Activated CD4-positive, CD25-positive, alpha-beta regulatory T cell (primary cell): ENCODE results near the gene ZDHHC14.

ENCODE experiments used
- DNase-seq, 4 experiments: peaks; one replicate each; lab custom pipeline; 2025; lab: John Stamatoyannopoulos, UW

The ZDHHC14 gene

DNA sequence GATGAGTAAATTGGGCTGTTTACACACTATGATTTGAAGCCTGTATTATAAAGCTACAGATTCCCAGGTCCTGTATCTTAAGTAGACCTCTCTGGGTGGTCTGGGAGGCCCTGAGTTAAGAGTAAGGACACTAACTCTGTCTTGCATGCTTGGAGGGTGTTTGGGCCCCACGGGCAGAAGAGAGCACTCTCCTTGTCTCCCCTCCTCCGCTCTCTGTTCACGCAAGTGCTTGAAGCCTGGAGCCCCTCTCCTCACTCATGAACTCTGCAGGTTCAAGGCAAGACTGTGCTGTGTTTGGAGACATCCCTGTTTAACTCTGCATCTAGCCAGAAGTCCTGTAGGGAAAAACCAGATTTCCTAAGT is 154.0 kb downstream of the ZDHHC14 start:
- no peak for DNase-seq

DNA sequence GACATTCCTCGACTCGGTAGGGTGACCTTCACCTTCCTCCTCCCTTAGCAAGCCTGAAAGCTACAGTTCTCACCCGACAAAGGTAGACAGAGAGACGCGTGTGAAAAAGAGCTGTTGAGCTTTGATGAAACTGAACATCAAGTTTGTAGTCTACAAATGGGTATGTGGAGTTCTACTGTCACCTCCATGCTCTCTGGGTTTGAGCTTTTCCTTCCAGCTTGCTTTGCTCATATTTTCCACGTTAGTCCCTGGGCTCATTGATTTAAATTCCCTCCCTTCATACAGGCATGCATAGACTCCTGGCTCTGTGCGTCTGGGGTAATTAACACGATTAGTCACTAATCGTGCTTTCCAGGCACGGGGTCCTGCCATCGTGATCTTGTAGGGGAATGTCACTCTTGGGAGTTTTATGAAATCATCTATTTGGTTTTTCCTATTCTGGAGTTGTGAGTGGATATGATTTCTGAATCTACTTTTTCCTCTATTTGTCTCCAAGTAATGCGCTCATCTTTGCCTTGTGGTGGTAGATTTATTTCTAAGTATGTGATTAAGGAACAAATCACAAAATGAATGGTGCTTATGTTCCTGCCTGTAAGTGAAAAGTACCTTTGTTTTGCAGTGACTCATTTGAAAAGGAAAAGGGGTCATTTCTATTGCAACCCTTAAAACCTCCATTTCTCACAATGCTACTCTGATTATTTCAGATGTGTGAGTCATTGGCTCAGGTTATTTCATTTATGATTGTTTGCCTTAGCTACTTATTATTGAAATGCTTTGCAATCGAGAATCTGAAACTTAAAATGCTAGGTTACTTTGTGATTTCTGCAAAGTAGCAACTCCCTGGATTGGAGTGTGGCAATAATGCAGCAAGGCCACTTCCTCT is 154.6 kb downstream of the ZDHHC14 start:
- DNase-seq, result no peak

DNA sequence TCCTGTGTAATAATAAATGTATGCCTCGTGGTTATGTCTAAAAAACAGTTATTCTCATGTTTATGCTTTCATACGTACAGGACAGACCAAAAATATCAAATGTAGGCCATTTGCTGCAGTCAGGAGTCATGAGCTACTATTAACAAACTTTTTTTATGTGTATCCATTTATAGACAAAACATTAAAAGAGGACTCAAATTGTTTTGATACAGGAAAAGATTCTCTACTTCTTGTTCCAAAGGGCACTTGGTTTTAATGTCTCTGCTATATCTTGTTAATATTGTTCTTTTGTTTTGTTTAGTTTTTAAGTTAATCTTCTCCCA is 155.2 kb downstream of the ZDHHC14 start:
- DNase-seq, result no peak

DNA sequence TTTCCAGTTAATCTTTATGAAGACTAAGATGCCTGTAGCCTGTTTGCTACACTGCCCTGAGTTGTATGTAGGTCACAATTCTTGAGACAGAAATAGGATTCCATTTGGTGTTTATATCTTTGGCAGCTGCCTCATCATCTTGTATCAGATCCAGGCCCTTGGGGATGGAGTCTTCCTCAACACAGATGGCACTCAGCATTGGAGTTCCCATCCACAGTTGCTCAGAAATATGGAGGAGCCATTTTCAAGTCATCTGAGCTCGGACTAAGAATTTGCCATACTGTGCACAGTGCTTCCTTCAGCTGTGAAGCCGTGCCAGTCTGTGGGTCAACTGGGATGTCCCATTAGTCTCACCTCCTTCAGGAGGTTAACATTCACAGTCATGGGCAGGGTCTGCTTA is 156.6 kb downstream of the ZDHHC14 start:
- no peak for DNase-seq

DNA sequence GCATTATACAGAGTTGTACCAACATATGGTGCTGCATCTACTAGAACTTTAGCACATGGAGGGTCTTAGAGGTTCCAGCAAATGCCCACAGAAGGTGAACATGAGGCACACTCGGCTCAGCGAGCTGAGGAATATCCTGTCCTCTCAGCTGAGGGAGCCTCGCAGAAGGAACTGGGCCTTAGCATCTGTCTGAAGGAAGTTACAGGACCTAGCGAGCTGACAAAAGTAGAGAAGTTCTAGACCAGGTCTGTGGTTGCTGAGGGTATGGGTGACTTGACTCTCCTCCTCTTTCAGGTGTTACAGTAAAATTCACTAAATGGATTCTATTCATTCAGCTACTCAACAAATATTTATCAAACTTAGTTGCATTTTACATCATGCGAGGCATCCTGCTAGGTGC is 157.2 kb downstream of the ZDHHC14 start:
- DNase-seq, result no peak

DNA sequence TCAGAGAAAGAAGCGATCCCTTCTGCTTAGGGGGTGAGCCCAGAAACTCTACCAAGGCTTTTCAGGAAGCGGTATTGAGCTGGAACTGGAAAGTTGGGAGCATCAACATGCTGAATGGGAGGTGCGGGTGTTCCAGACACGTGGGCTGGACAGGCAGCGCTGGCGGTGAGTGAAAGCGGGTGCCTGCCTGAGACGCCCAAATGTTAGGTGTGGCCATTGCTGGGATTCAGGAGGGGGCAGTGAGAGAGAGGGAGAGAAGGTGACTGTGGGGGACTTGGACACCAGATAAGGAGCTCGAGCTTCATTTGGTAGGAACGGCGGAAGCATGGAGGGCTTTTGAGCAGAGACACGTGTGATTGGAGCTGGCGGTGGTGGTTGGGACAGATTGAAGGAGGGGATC is 157.7 kb downstream of the ZDHHC14 start:
- no peak for DNase-seq

DNA sequence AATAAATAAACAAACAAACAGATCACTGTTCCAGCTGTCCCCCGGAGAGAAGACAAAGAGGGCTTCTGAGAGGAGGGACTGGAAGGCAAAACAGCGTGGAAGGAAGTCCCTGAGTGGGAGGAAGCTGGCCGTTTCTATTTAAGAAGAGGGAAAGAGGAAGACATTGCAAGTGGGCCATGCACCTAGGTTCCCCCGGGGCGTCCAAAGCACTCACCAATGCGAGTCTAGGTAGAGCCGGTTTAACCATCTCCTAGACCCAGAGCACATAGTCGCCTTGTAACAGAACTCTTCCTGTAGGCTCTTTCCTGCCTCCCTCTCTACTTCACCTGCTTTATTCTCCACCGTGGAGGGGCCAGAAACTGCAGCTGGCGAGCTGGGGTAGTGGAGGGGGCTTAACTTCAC is 158.4 kb downstream of the ZDHHC14 start:
- no peak for DNase-seq

DNA sequence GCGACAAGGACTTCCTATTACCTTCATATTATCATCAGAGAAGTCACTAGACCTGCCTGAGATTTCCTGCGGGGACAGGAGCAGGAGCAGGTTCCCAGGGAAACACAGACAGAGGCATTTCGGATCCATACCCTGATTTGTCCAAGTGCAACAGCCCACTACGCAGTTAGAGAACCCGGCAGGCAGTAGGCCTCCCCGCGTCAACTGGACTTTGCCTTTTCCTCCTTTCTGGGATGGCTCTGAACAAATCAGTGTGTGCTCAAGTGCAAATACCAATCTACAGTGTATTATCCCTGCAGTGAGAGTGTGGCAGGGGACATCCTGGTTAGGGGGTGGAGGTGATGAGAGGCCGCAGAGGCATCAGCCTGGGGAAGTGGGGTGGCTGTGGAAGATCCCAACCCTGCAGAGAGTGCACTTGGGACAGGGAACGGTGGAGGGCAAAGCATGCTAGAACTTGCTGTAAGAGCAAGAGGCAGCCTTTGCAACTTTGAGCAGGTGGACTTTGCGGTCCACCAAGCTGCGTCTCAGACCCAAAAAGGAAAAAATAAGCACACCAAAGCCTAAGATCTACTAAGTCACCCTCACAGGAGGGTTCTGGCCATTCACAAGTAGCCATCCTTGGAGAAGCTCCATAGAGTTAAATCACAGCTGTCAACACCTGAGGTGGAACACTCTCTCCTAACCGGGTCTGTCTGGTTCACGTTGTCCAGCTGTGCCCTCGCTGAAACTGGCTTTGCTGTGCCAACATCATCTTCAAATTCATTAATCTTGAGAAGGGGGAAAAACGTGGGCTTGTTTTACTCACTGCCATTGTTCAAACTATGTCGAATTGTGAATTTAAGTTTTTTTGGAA is 159.1 kb downstream of the ZDHHC14 start:
- DNase-seq, result no peak

DNA sequence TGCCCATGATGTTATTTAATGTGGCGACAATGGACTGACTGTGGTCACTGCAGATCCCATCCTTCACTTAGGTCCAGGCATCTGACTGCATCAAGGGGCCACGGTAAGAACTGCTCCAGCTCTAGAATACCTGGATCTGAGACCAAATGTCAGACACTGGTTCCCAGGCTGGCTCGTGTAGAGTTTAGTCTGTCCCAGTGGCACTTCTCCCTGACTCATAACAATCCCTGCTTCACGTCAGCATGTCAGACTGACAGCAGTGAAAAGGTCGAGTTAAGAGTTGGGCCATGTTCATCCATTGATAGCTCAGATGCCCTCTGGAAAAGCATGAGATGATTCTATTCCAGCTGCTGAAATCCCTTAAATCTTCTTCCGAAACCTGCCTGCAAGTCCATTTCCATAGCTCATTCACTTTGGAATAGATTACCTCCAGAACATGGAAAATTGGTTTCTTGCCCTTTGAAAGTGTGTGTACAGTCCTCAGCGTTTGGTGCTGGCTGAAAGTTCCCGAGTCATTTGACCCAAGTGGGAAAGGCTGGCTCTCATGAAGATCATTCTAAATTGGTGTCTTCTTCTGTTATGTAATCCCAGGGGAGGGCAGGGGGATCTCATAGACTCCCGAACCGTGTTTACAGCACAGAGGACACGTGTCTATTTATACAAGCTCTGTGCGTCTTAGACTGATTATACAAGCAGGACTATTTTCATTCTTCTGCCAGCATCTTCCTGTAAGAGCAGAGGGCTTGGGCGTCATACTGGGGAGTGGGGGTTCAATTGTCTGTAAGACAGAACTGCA is 160.8 kb downstream of the ZDHHC14 start:
- no peak for DNase-seq

DNA sequence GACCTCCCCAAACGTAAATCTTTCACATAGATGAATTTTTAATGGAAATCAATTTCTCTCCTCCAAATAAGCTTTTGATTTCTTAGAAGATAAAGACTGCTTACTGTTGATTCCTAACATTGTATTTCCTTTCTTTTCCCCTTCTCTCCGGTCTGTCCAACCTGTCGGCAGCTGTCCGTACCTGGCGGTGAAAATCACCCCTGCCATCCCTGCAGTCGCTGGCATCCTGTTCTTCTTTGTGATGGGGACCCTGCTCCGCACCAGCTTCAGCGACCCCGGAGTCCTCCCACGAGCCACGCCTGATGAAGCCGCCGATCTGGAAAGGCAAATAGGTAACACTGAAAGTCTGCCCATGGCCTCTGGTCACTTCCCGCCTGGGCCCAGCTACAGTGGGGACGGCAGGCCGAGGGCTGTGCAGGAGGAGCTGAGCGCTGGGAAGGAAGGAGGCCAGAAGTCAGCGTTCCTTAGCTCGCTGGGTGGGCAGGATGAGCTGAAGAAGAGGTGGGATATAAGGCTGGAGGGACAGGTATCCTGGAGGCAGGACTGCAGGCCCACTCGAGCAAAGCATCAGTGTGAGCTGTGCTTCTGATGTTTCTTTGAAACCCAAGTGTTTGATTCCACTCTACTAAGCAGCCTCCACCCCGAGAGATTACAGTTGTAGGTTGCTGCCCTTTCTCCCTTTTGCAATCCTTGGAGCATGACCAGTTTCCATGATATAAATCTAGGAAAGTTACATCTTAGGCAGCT is 161.6 kb downstream of the ZDHHC14 start:
- no peak for DNase-seq

DNA sequence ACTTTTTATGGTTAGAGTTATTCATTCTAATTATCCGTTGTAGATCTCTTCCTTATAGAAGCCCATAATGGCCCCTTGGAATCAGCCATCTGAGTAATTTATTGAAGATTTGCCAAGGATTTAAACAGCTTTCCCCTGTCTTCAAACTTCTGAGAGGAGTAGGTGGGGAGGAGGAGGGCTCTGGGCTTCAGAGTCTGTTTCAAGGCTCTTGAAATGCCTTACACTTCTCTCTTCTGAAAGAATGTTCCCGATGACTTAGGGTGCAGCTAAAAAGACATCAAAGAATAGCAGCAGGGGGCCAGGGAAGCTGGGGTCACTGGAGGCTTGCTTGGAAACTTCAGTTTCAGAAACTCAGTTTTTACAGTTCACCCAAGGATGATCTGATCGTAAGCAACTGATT is 165.3 kb downstream of the ZDHHC14 start:
- no peak for DNase-seq

DNA sequence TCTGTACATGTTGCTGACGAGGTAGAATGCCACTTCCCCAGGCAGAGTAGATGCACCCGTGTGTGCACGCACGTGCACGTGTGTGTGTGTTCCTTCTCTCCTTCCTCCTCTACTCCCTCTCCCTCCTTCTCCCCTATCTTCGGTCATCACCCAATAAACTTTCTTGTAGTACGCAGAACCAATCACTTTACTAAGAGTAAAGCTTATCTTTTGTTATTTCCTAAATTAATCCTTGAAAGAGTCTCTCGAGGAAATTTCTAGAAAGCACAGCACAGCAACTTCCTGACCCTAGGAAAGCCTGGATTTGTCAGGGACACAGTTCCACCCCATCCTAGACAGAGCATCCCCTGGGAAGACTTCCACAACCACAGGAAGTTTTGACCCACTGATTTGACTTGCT is 166.1 kb downstream of the ZDHHC14 start:
- no peak for DNase-seq

DNA sequence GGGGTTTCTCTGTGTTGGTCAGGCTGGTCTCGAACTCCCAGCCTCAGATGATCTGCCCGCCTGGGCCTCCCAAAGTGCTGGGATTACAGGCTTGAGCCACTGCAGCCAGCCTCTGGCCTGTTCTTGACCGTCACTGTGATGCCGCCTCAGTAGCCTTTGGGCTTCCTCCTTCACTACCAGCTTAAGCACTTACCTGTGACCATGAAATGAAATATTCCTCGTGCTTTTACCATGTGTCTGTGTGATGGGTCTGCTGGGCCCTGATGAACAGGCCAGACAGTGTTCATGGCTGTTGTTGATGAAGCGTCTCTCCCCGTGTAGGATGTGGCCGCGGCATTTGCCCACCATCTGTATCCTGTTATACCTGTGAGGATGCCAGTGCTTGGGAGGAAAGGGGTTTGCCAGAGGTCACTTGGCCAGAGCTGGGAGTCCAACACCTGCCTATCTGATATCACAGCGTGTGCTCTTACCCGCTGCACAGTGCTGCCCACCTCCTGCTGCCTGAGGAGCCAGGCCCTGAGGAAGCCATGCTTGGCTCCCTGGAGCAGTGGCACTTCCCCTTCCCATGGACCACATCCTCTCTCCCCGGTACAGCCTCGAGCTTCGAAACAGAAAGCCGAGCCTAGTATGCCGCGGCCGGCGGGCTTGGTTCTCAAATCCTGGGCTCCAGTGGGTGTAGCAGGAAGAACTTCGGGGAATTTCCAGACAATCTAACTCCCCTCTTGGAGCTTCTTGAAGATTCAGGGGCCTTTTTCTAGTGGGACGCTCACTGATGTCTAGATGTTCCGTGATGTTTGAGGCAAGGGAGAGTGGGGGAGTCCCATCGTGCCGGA is 167.9 kb downstream of the ZDHHC14 start:
- DNase-seq, result no peak

DNA sequence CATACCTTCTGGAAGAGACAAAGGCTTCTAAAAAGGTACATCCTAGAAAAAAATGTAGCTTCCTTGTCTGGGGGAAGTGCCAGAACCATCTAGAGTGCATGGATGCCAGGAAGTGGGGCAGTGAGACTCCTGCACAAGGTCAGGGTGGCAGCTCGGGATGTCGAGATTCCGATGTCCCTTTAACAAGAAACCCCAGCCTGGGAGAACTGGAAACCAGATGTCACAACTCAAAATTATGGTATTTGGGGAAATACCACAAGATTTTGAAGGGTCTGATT is 168.4 kb downstream of the ZDHHC14 start:
- no peak for DNase-seq

DNA sequence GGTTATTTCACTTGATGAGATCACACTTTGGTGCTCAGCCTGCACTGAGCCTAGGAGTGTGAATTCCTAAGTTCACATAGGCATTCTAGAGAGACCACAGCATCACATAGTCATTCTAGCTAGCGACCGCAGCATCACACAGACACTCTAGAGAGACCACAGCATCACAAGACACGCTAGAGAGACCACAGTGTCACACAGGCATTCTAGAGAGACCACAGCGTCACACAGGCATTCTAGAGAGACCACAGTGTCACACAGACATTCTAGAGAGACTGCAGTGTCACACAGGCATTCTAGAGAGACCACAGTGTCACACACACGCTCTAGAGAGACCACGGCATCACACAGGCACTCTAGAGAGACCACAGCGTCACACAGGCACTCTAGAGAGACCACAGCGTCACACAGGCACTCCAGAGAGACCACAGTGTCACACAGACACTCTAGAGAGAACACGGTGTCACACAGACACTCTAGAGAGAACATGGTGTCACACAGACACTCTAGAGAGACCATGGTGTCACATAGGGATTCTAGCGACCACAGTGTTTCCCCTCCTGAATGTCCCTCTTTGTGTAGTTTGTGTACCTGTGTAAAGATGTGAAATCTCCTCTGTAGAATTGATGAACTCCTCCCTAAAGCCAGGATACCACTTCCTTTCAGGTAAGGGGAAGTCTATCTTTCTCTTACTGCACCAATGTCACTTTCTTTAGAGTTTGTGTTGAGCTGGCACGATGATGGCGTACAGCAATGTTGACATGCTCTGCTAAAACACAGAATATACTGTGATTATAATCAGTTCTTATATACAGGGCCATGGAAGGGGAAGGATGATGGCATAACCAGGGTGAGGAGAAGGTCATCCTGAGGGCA is 169.4 kb downstream of the ZDHHC14 start:
- no peak for DNase-seq

DNA sequence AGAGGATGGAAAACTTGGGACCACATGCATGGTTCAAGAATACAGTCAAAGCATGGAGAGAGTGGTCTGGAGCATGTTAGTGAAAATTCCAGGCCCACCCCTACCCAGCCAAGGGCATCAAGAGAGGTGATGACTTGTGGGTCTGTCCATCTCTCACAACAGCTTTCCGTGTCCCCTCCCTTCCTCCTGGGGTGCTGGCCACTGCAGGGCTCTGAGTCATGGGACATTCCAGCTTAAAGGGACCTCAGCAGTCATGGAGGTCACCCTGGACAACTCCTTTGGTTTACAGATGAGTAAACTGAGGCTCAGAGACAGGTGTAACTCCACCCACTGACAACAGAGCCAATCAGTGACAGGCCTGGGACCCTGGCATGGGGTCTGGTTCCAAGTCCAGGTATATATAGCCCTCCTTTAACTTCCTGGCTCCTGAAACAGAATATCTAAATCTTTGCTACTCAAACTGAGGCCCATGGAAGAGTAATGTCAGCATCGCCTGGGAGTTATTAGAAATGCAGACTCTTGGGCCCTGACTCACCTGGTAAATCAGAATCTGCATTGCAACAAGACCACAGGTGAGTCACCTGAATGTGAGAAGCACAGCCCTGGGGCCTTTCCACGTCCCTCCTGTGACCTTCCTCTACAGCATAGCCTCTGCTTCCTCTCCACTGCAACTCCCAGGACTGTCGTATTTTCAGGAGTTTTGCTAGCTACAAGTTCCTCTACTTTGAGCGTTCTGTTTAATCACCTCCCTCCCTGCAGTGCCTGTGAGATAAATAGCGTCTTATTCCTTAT is 170.2 kb downstream of the ZDHHC14 start:
- DNase-seq, result no peak

DNA sequence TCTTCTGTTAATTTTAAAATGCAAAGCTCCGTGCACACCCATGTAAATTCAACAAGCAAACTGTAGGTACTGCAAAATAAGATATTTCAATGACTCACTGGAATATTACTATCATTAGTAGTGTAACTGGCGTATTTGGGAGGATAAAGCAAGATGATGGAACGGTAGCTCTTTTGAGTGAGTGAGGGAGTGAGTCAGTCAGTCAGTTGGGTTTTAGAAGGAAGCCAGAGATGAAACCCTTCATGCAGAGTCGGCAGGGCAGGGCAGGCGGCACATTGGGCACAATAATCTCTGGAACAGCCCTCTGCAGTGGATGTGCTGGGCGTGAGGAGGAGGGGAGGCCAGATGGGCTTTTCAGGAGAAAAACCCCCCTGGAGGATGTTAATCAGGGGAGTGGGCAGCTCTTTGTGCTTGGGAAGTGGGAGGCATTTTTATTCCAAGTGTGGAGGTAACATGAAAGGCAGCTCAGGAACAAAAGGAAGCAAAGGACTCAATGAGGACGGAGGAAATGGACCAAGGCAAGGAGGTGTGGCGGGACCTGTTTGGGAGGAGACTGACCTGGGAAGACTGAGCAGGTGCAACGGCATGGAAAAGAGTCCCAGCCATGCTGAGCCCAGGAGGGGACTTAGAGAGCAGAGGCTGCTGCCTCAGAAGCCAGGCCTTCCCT is 171.2 kb downstream of the ZDHHC14 start:
- no peak for DNase-seq

DNA sequence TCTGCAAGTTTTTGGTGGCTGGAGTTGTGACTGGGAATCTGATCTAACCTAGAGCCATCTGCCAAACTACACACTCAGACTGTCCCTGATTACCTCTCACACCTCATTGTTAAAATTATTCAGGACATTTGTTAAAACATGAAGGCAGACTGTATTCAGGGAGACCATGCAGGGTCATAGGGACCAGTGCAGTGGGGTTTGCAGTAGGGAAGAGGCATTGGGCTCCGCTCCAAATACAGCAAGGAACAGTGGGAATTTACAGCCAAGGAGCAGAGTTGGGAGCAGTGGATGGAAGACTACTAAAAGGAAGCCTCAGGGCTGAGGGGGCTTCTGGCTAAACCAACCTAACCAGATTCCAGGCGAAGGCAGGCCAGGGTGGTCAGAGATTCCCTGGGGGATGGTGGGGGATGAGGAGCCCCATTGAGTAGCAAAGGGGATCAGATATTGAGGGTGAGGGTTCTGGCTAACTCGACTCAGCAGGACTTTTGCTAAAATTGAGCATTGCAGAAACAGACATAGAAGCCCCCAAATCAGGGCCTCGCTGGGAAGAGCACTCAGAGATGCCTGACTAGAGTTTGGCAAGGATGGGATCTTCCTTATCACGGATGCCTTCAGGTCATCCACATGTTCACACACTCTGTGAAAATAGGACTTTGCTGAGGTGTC is 172.0 kb downstream of the ZDHHC14 start:
- no peak for DNase-seq
